22Rv1 (cell line): ENCODE measurements around the gene C19orf67.

Experiments
- H3K27ac ChIP-seq: fragments of 450-650 bp; 2 replicates; pipeline ENCODE4 v1.5.1; 2017
- CTCF ChIP-seq: fragments of 450-650 bp; IDR thresholded peaks from 2 replicates; pipeline ENCODE4 v1.5.1; 2017; ENCODE audit warnings: mild to moderate bottlenecking
- ZFX ChIP-seq: fragments of 450-650 bp; IDR thresholded peaks from 2 replicates; pipeline ENCODE4 v1.6.1; 2017; ENCODE audit warnings: antibody characterized with exemption, borderline replicate concordance

The C19orf67 gene

GRCh38 chr19:14101003-14101545, 15.5 kb upstream of the C19orf67 start:
- no peak for TF ChIP-seq CTCF
- H3K27ac ChIP-seq: no peak overlapping the region

GRCh38 chr19:14097532-14098151, 12.1 kb upstream of the C19orf67 start:
- H3K27ac ChIP-seq: no peak overlapping the region
- TF ChIP-seq ZFX: no peak
- peak; percentile 6; the same call in 1 of the 2 replicates for TF ChIP-seq CTCF

GRCh38 chr19:14096272-14096992, 10.8 kb upstream of the C19orf67 start:
- H3K27ac ChIP-seq: no peak overlapping the region
- TF ChIP-seq ZFX (no peak), CTCF (no peak)

GRCh38 chr19:14094854-14095253, 9.3 kb upstream of the C19orf67 start:
- no peak for TF ChIP-seq CTCF
- no peak for TF ChIP-seq ZFX
- no peak overlapping the region for H3K27ac ChIP-seq

GRCh38 chr19:14093117-14093823, 7.7 kb upstream of the C19orf67 start:
- H3K27ac ChIP-seq: 0 out of 2 replicates have a peak overlapping the region, but pooled peaks have one; percentile 4
- TF ChIP-seq ZFX: no peak
- no peak for TF ChIP-seq CTCF

GRCh38 chr19:14091813-14092462, 6.4 kb upstream of the C19orf67 start:
- H3K27ac ChIP-seq: peak overlapping the region; percentile 90

More at GRCh38 chr19:14091813-14092462, 6.4 kb upstream of the C19orf67 start:
- TF ChIP-seq ZFX: no peak
- no peak for TF ChIP-seq CTCF
